ENCODE results near the gene GAREM1.

GAREM1 gene

GRCh38 chr18:32379891-32380290 lies 90.8 kb downstream of the GAREM1 start:
- H3K9me3 ChIP-seq (replicated peaks; ENCODE audit: low read length), result no peaks in the 10 kb centered on the region
- no peak overlapping the region for H3K4me3 ChIP-seq (ENCODE audit: low read length)
- H3K9ac ChIP-seq (ENCODE audit: low read depth, low read length), result no peak overlapping the region
- no peak overlapping the region for H3K4me2 ChIP-seq (ENCODE audit: low read length)
- H3K4me1 ChIP-seq (ENCODE audit: control insufficient read depth, insufficient read depth, low read length), result peaks cover 41% of the 10 kb centered on the region
- no peaks in the 10 kb centered on the region for H3K27me3 ChIP-seq (ENCODE audit: control insufficient read depth, insufficient read depth, low read length)
- H3K36me3 ChIP-seq (ENCODE audit: insufficient read depth, low read length), result no peaks in the 10 kb centered on the region

GRCh38 chr18:32378705-32379104 lies 92.0 kb downstream of the GAREM1 start:
- Histone ChIP-seq H3K36me3 (ENCODE audit: insufficient read depth, low read length) (no peaks in the 10 kb centered on the region), H3K27me3 (ENCODE audit: control insufficient read depth, insufficient read depth, low read length) (no peaks in the 10 kb centered on the region), H3K4me3 (ENCODE audit: low read length) (no peak overlapping the region), H3K9me3 (replicated peaks; ENCODE audit: low read length) (no peaks in the 10 kb centered on the region), H3K9ac (ENCODE audit: low read depth, low read length) (peak overlapping the region; percentile 24), H3K4me1 (ENCODE audit: control insufficient read depth, insufficient read depth, low read length) (peaks cover 46% of the 10 kb centered on the region), H3K4me2 (ENCODE audit: low read length) (peak overlapping the region; percentile 48)

DNA sequence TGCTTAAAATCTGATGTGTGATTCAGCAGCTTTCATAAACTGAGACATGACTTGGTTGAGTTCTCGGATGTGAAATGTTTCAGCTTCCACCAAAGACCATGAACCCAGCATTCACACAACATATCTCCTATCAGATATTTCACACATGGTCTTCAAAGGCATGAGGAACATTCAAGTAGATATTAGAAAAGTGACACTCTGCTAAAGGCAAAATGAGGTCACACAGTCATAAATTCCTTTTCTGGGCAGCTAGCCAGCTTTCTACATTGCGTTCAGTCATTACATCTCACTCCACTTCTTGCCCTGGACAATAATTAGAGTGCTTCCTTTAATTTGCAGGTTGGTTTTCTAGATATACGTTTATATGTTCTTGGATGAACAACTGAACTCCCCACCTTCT lies 96.7 kb downstream of the GAREM1 start:
- H3K27me3 ChIP-seq (ENCODE audit: control insufficient read depth, insufficient read depth, low read length), result no peaks in the 10 kb centered on the region
- no peak overlapping the region for H3K9ac ChIP-seq (ENCODE audit: low read depth, low read length)
- peaks cover 28% of the 10 kb centered on the region for H3K4me1 ChIP-seq (ENCODE audit: control insufficient read depth, insufficient read depth, low read length)
- no peak overlapping the region for H3K4me2 ChIP-seq (ENCODE audit: low read length)
- H3K36me3 ChIP-seq (ENCODE audit: insufficient read depth, low read length), result no peaks in the 10 kb centered on the region
- no peak overlapping the region for H3K4me3 ChIP-seq (ENCODE audit: low read length)
- no peaks in the 10 kb centered on the region for H3K9me3 ChIP-seq (replicated peaks; ENCODE audit: low read length)

GRCh38 chr18:32373505-32373904 lies 97.2 kb downstream of the GAREM1 start:
- Histone ChIP-seq H3K9ac (ENCODE audit: low read depth, low read length) (no peak overlapping the region), H3K4me3 (ENCODE audit: low read length) (no peak overlapping the region), H3K4me1 (ENCODE audit: control insufficient read depth, insufficient read depth, low read length) (peaks cover 24% of the 10 kb centered on the region), H3K4me2 (ENCODE audit: low read length) (no peak overlapping the region), H3K36me3 (ENCODE audit: insufficient read depth, low read length) (no peaks in the 10 kb centered on the region), H3K9me3 (replicated peaks; ENCODE audit: low read length) (no peaks in the 10 kb centered on the region), H3K27me3 (ENCODE audit: control insufficient read depth, insufficient read depth, low read length) (no peaks in the 10 kb centered on the region)

DNA sequence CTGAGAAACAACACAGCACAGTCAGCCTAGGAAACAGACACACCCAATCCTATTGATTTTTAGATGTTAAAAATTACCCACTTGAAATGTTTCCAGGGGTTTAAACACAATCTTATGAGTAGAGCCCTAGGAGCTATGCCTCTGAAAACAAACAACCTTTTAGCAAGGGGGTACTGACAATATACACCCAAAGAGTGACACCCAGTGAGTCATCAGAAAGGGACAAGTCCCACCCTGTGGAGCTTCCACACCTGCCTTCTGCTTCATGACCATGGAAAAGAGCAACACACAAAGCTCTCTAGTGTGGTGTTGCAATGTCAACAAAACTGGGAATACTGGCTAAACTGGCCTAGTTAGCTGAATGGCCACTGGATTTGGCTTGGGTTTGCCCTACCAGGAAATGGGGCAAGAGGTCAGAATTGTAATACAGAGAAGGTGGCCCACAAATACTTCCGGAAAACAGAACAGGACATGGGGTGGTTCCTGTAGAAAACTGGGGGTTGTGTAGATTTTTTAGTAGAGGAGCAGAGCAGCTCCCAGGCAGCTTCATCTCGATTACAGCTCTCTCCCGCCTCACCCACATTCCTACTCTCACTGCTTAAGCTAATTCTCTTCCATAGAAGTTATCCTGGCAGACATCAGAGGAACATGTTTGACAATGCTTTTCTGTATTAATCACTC lies 98.2 kb downstream of the GAREM1 start:
- no peak overlapping the region for H3K9ac ChIP-seq (ENCODE audit: low read depth, low read length)

GRCh38 chr18:32372047-32372380 lies 98.7 kb downstream of the GAREM1 start:
- Histone ChIP-seq H3K4me3 (ENCODE audit: low read length) (no peak overlapping the region), H3K27me3 (ENCODE audit: control insufficient read depth, insufficient read depth, low read length) (no peaks in the 10 kb centered on the region), H3K4me2 (ENCODE audit: low read length) (no peak overlapping the region), H3K9ac (ENCODE audit: low read depth, low read length) (no peak overlapping the region), H3K9me3 (replicated peaks; ENCODE audit: low read length) (no peaks in the 10 kb centered on the region), H3K4me1 (ENCODE audit: control insufficient read depth, insufficient read depth, low read length) (peaks cover 22% of the 10 kb centered on the region), H3K36me3 (ENCODE audit: insufficient read depth, low read length) (no peaks in the 10 kb centered on the region)

More for the DNA sequence above, 98.2 kb downstream of the GAREM1 start:
- Histone ChIP-seq H3K36me3 (ENCODE audit: insufficient read depth, low read length) (no peaks in the 10 kb centered on the region), H3K4me2 (ENCODE audit: low read length) (no peak overlapping the region), H3K27me3 (ENCODE audit: control insufficient read depth, insufficient read depth, low read length) (no peaks in the 10 kb centered on the region), H3K9me3 (replicated peaks; ENCODE audit: low read length) (no peaks in the 10 kb centered on the region), H3K4me1 (ENCODE audit: control insufficient read depth, insufficient read depth, low read length) (peaks cover 20% of the 10 kb centered on the region), H3K4me3 (ENCODE audit: low read length) (no peak overlapping the region)

DNA sequence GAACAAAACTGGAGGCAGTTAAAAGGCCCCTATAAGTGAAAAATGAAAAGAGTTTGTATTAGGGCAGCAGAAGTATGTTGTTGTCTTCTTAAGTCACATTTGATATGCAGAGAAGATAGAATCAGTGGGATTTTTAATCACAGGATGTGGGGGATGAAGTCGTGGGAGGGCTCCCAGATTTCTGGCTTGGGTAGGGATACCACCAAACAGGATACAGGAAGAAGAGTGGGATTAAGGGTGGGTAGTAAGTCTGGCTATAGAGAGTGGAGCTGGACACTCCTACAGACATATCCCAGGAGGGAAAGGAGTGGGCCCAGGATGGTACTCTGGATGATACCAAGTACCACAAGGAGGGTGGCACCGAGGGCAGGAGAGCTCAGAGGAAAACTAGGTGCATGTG lies 99.3 kb downstream of the GAREM1 start:
- no peak overlapping the region for H3K4me3 ChIP-seq (ENCODE audit: low read length)
- H3K4me2 ChIP-seq (ENCODE audit: low read length), result no peak overlapping the region
- H3K36me3 ChIP-seq (ENCODE audit: insufficient read depth, low read length), result no peaks in the 10 kb centered on the region
- no peaks in the 10 kb centered on the region for H3K9me3 ChIP-seq (replicated peaks; ENCODE audit: low read length)
- no peaks in the 10 kb centered on the region for H3K27me3 ChIP-seq (ENCODE audit: control insufficient read depth, insufficient read depth, low read length)
- H3K4me1 ChIP-seq (ENCODE audit: control insufficient read depth, insufficient read depth, low read length), result peaks cover 28% of the 10 kb centered on the region
- H3K9ac ChIP-seq (ENCODE audit: low read depth, low read length), result no peak overlapping the region

DNA sequence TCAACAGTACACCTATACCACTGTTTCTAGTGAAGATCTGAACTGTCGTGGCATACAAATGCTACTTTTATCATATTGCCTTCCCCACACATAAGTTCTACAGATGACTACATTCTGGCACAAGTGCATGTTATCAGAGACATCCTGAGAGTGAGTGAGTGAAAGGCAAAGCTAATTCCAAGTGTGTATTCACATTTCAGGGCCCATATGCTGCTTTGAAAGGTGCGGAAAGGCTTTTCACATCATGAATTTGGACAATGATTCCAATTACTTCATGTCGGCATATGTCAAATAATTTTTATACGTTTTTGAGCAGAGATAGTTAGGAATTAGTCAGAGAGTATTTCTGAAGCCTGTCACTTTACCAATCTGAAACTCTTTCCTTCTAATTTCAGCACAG lies 101.7 kb downstream of the GAREM1 start:
- Histone ChIP-seq H3K4me3 (ENCODE audit: low read length) (no peak overlapping the region), H3K4me1 (ENCODE audit: control insufficient read depth, insufficient read depth, low read length) (peaks cover 26% of the 10 kb centered on the region), H3K4me2 (ENCODE audit: low read length) (no peak overlapping the region), H3K27me3 (ENCODE audit: control insufficient read depth, insufficient read depth, low read length) (no peaks in the 10 kb centered on the region), H3K9me3 (replicated peaks; ENCODE audit: low read length) (no peaks in the 10 kb centered on the region), H3K36me3 (ENCODE audit: insufficient read depth, low read length) (no peaks in the 10 kb centered on the region), H3K9ac (ENCODE audit: low read depth, low read length) (no peak overlapping the region)

DNA sequence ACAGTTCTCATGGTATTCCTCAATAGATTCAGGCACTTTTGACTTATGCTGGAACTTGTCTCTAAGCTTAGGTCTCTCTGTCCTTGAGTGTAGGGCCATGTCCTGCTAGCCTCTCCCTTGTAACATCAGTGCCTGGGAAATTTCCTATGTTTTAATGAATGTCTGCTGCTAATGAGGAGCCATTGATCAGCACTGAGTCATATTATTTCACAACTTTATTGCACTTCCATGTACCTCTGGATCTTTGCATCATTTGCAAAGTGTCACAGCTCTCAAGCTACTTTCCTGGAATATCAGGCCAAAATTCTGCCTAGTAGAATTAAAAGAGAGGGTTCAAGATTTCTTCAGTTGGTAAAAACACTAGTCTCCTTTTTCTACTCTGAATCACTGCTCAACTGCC lies 102.5 kb downstream of the GAREM1 start:
- peaks cover 20% of the 10 kb centered on the region for H3K4me1 ChIP-seq (ENCODE audit: control insufficient read depth, insufficient read depth, low read length)
- no peaks in the 10 kb centered on the region for H3K27me3 ChIP-seq (ENCODE audit: control insufficient read depth, insufficient read depth, low read length)
- H3K4me3 ChIP-seq (ENCODE audit: low read length), result no peak overlapping the region
- H3K9me3 ChIP-seq (replicated peaks; ENCODE audit: low read length), result no peaks in the 10 kb centered on the region
- no peaks in the 10 kb centered on the region for H3K36me3 ChIP-seq (ENCODE audit: insufficient read depth, low read length)
- no peak overlapping the region for H3K4me2 ChIP-seq (ENCODE audit: low read length)
- H3K9ac ChIP-seq (ENCODE audit: low read depth, low read length), result no peak overlapping the region

DNA sequence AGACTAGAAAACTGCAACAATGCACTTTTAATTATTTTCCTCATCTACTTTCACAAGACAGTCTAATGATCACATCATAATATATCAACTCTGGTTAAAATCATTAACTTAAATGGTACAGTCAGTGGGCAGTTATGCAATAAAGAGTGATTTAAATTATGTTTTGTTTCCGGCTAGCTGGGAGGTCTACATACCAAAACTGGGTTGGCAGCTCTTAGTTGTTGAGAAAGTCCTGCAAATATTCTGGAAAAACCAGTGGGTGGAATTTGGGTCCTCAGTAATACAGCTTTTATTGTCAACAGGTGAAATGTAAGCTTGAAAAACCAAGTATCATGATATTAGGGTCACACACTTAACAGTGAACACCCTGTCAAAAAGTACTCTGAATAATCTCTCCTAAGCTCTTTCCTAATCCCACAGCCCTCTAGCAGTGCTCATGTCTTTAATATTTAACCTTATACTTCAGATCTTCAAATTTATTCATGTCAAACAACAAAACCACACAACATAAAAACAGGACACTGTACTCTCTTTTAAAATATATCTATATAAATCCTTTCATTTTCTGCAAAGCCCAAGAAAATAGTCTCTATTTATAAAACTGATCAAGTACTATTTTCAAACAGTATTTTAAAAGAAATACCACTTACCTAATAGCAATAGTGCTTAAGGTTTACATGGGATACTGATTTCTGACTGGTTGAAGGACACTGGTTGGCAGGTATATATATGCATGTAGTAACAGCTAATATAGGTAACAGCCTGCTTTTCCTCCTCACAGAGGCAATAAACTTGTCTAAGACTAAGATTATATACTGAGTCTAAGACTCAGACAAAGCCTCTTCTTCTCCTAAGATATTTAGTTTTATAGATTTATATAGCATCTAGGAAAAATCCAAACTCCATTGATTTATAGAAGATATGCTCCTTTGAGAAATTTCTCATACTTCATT lies 103.8 kb downstream of the GAREM1 start:
- no peak overlapping the region for H3K4me2 ChIP-seq (ENCODE audit: low read length)
- no peaks in the 10 kb centered on the region for H3K9me3 ChIP-seq (replicated peaks; ENCODE audit: low read length)
- H3K4me3 ChIP-seq (ENCODE audit: low read length), result no peak overlapping the region
- H3K36me3 ChIP-seq (ENCODE audit: insufficient read depth, low read length), result no peaks in the 10 kb centered on the region
- no peak overlapping the region for H3K9ac ChIP-seq (ENCODE audit: low read depth, low read length)
- H3K27me3 ChIP-seq (ENCODE audit: control insufficient read depth, insufficient read depth, low read length), result no peaks in the 10 kb centered on the region
- H3K4me1 ChIP-seq (ENCODE audit: control insufficient read depth, insufficient read depth, low read length), result peaks cover 21% of the 10 kb centered on the region

DNA sequence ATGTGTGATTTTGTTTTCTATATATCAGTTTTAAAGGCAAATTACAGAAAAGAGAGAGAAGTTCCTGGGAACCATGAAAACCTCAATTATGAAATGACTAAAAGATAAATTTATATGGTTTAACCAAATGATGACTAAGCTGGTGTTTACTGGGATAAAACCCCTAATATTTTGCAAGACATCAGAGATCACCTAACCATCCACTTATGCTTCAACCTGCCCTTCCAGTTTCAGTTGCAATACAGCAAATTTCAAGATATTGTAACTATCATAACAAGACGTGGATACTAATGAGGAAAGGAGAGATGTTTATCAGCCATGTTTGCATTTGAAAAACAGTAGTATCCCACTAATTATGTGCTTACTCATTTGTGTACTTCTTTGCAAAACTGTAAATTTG lies 108.2 kb downstream of the GAREM1 start:
- no peaks in the 10 kb centered on the region for H3K27me3 ChIP-seq (ENCODE audit: control insufficient read depth, insufficient read depth, low read length)
- H3K4me1 ChIP-seq (ENCODE audit: control insufficient read depth, insufficient read depth, low read length), result peaks cover 15% of the 10 kb centered on the region
- H3K9ac ChIP-seq (ENCODE audit: low read depth, low read length), result no peak overlapping the region
- no peaks in the 10 kb centered on the region for H3K9me3 ChIP-seq (replicated peaks; ENCODE audit: low read length)
- H3K4me2 ChIP-seq (ENCODE audit: low read length), result no peak overlapping the region
- H3K4me3 ChIP-seq (ENCODE audit: low read length), result no peak overlapping the region
- no peaks in the 10 kb centered on the region for H3K36me3 ChIP-seq (ENCODE audit: insufficient read depth, low read length)
